Stromal cell of bone marrow (primary cell): ENCODE data around the gene MCC.

Source experiments
- DNase-seq: peaks from one replicate; pipeline ENCODE4 v3.0.0-alpha.2; 2012; ENCODE audit warnings: low read depth

The MCC gene

DNA sequence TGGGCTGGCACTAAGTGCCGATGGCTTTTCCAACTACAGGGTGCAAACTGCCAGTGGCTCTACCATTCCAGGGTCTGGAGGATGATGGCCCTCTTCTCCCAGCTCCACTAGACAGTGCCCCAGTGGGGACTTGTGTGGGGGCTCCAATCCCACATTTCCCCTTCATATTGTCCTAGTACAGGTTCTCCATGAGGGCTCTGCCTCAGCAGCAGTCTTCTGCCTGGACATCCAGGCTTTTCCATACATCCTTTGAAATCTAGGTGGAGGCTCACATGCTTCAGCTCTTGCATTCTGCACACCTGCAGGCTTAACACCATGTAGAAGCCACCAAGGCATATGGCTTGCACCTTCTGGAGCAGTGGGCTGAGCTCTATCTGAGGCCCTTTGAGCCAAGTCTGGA is 123.8 kb downstream of the MCC start:
- DNase-seq, result no peak

DNA sequence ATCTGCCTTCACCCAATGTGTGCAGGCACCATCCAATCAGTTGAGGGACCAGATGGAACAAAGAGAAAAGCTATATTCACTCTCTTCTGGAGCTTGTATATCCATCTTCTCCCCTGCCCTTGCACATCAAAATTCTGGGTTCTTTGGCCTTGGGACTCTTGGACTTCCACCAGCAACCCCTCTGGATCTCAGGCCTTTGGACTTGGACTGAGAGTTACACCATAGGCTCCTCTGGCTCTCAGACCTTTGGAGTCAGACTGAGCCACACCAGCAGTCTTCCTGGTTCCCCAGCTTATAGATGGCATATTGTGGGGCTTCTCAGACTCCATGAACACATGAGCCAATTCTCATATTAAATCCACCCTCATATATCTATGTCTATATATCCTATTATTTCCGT is 126.6 kb downstream of the MCC start:
- no peak for DNase-seq

DNA sequence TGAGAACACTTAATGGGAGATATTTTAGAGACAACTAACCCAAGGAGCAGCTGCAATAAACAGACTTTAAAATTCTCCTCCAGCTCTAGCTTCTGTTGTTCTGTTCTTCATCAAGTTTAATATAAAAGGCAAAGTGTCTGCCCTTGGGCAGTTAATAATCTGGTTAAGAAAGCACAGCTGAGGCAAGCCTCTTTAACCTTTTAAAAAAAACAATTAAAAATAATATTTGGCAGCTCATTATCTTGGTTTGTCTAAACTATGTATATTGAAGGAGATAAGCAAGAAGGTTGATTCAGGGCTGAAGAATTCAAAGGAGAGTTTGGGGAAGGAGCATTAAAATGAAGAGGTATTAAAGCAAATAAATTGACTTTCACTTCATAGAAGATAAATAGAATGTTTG is 128.8 kb downstream of the MCC start:
- no peak for DNase-seq

DNA sequence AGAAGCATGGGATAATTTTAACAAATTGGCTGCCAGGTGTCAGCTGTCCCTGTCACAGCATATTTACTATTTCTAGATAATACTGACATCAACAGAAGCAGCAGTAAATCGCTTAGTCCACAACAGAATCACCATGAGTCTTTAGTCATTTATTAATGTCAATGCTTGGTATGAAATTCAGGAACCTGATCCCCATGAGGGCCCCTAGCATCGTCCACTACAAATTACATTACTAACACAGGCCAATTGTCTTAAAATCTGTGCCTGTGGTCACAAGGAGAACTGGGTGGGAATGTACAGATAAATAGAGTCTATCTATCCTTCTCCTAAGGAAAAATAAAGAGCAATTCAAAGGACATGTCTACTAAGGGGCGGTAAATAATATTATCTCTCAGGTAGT is 129.6 kb downstream of the MCC start:
- DNase-seq, result no peak

DNA sequence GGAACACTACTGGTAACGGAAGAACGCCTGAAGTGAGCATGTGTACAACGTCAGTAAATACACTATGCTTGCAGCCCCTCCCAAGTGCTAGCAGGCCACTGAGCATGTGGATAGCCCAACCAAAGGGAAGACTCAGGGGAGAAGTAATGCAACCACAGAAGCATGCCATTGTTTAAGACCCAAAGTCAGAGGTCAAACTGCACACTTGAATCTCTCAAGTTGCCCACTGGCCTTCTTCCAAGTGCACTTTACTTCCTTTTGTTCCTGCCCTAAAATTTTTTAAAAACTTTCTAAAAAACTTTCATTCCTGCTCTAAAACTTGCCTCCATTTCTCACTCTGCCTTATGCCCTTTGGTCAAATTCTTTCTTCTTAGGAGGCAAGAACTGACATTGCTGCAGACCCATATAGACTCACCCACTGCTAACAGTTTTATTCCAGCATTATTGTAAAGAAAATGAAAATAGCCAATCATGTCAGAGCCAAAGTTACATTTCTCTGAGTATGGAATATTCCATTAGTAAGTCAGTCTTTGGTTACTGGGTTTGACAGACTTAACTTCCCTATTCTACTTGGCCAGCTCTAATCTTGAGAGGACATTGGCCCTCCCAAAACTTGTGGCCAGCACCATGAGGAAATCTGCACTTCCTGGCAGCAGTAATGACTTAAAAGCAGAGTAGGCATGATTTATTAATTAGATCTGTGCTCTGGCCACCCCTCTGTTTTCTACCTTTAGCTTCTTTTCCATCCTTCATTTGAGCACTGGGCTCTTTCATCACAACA is 130.4 kb downstream of the MCC start:
- no peak for DNase-seq

DNA sequence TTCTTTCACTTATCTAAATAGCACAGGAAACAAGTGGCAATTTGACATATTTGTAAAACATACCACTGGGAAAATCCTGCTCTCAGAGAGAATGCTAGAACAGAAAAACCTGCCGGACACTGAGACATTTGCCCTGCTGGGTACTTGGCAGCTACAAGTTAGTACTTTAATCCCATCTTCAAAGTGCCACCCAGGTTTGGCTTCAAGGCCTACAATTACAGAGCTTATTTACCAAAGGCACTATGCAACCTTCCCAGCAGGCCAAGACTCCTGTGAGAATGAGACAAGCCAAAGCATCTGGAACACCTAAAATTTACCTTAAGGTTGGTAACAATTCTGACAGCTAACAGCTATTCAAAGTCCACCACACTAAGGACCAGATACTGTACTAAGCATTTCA is 131.8 kb downstream of the MCC start:
- no peak for DNase-seq

DNA sequence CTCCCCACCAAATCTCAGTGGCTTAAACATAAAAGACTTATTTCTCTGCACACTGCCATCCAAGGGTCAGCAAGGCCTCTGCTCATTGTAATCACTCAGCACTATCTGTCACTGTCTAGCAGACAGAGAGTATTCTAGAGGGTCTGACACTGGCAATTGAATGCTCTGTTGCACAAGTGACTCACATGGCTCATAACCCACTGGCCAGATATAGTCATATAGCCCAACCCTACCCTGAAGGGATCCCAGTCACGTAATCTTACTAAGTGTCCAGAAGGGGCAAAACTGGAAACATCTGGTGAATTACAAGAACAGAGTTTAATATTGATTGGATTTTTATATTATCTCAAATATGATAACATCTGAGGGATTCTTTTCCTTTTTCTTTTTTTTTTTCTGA is 134.2 kb downstream of the MCC start:
- no peak for DNase-seq

DNA sequence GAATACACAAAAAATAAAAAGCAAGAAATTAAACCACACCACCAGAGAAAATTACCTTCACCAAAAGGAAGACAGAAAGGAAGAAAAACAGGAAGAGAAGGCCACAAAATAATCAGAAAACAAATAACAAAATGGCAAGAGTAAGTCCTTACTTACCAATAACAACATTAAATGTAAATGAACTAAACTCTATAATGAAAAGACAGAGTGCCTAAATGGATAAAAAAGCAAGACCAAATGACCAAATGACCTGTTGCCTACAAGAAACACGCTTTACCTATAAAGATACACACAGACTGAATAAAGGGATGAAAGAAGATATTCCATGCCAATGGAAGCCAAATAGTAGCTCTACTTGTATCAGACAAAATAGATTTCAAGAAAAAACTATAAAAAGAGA is 140.7 kb downstream of the MCC start:
- no peak for DNase-seq

DNA sequence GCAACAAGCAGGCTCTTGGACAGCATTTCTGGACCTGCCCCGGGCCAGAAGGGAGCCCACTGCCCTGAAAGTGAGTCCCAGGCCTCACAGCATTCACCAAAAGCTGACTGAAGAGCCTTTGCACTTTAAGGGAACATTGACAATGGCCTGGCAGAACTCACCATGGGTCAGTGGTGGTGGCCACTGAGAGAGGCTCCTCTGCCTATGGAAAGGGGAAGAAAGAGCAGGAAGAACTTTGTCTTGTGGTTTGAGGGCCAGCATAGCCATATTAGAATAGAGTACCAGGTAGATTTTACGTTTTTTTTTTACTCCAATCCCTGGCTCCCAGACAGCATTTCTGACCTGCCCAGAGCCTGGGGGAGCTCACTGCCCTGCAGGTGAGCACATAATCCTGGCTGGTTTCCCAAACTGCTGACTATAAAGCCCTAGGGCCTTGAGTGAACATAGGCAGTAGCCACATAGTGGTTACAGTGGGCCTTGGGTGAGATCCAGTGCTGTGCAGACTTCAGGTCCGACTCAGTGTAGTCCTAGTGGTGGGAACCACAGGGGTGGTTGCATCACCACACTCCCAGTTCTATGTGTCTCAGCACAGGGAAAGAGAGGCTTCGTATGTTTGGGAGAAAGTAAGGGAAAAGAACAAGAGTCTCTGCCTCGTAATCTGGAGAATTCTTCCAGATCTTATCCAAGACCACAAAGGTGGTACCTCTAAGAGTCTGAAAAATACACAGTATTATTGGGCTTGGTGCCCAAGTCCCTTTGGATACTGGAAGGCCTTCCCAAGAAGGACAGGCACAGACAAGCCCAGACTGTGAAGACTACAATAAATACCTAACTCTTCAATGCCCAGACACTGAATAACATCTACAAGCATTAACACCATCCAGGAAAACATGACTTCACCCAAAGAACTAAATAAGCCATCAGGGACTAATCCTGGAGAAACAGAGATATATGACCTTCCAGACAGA is 143.0 kb downstream of the MCC start:
- DNase-seq, result no peak

DNA sequence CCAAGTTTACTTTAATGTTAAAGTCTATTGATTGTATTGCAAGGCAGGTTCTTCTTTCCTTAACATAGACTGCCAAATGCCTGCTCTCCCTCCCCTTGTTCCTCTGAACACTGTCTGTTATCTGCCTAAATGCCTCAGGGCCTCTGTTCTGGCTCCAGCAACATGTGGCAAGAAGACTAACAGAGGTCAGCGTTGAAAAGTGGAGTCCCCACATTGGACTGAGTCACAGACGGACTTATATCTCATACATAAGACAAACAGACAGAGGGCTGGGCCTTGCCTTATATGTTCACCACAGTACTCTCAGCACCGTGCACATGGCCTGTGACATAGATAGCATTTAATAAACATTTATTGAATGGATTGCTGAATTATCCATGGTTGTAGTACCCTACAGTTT is 144.9 kb downstream of the MCC start:
- no peak for DNase-seq

DNA sequence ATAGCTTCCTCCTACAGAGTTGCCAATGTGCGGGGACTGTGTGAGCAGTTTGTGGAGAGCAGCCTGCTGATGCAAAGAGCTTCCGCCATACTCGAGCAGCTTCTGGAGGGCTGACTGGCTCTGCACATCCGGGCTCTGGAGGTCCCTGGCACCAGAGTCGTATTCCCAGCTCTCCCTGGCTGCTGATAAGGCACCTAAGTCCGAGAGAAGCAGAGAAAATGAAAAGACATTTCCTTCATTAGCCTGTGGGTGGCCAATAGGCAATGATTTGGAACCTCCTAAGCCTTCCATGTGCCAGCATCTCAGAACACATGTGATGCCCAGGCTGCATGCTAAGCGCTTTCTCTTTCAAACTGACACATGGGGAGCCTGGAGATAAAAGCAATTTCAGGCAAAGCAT is 147.7 kb downstream of the MCC start:
- no peak for DNase-seq

DNA sequence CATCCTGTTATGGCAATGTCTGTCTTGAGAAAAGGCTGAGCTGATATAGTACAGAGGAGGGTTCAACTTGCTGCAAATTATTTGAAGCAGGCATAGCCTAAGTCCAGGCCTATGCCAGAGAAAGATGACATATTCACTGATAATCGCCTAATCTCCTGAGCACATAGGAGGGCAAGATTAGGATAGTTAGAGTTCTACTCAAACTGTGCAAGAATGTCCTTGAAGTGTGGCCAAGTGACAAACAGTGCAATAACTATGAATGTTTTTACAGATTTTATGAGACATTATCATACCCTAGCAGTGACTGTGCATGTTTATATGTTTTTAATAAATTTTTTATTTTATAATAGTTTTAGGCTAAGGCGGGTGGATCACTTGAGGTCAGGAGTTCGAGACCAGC is 149.6 kb downstream of the MCC start:
- DNase-seq, result no peak

DNA sequence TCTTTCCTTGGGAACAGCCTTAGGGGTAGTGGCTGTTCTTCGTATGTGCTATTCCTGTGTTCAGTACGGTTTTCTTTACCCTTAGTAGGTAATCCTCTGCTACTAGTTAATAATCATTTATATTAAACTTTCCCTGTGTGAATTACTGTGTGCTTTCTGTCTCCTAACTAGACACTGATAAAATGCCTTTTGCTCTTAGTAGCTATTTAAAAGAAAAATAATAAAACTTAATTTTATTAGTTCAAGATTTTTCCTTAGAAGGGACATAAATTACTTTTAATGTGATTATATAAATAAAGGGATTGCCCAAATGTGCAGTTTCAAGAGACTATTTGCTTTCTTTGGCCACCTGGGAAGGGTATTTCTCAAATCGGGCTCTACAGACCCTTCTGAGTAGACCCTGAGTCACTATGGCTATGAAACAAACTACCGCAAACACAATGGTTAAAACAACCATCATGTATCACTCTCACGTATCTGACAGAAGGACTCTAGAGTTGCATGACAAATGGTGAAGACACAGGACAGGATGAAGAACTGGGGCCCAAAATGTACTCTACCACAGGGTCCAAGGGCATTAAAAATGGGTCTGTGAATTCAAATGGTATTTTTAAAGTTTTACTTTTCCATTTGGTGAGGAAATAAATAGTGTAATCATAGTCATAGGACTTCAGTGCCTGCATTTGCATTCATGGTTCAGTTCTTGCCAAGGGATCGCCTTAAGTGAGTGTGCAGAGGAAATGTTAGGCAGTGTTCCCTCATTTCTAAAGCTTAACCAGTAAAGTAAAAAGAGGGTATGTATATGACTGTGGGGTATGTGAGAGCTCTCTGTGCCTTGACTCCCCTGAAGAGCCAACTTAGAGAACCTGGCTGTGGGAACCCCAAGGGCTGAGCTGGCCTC is 150.5 kb downstream of the MCC start:
- DNase-seq, result no peak

DNA sequence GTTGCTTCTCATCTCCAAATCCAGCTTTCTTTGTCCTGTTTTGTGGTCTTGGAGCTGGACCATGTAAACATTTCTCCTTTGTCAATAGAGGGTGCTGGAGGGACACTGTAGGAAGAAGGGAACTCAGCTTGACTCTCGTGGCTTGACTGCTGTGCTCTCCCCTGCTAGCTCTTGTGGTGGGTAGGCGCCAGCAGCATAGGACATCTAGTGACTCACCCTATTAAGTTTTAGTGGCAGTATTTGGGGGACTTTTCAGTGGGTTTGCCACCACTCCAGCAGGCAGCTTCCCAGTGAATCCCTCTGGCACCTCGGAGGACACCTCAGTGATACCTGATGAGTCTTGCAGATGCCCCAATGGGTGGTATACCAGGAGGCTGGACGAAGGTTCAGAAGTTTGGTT is 151.3 kb downstream of the MCC start:
- peak; percentile 50 for DNase-seq

DNA sequence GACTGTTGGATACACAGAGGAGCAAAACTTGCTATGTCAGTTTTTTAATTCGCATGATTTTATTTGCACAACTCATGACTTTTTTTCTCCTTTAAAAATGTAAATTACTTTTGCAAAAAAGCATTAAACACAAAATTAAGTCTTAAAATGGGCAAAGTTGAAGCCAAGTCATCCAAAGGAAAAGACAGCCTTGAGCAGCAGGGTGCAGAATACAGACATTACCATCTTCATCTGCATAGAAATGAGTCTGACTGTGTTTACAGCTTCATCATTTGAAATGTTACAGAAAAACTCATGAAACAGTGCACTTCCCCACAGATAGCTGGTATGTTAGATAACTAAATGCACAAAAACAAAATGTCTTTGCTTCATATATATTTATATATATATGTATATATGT is 154.8 kb downstream of the MCC start:
- no peak for DNase-seq

DNA sequence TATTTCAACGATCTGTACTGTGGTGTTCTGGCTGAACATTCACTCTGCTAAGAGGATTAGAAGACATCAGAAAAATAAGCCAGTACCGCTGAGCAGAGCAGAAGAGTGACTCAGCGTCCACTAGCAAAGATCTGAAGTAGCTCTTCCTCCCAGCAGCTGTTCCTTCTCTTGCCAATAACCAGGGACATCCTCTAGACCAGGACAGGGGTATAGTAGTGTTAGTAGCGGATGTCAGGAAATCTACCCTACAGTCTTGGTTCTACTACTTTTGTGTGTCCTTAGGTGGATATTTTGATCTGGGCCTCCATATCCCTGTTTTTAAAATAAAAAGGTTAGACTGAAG is 157.1 kb downstream of the MCC start:
- peak; percentile 20 for DNase-seq

DNA sequence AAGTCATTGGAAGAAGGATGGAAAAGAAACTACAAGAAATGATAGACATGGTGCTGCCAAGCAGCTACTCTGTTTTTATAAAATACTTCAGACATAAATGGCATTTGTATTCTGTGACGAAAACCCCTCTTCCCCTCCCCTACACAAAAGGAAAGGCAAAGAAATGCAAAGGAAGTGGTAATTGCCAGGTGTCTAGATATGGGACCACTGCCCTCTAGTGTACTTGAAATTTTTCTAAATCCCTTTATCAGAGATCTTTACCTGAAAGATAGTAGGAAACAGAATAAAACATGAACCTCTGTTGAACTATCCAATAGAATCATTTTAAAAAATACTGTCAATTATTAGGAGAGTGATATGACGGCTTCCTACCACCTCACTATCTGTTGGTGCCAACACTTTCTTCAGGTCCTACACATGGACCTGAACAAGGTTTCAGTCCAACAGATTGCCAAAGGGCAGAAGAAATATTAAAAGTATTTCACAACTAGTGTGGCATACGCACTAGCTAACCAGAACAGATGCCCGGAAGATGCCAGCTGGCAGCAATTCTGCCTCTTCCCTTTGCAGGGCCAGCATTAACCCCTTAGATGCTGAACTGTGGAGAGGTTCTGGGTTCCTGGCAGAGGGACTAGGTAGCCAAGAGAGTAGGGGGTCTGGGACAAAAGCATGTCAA is 157.6 kb downstream of the MCC start:
- peak; percentile 25 for DNase-seq

DNA sequence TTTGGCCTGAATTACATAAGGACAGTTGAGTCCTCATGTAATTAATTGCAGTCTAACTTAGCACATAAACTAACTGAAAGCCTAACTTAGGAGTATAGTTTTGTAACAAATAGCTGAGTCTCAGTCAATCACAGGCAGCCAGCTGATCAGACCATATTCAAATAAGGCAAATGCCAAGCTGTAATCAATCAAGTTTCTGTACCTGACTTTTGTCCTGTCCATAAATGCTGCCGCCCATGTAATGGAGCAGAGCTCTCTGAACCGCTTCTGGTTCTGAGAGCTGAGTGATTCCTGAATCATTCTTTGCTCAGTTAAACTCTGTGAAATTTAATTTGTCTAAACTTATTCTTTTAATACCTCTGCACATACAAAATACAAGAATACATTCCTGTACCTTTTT is 158.3 kb downstream of the MCC start:
- no peak for DNase-seq

DNA sequence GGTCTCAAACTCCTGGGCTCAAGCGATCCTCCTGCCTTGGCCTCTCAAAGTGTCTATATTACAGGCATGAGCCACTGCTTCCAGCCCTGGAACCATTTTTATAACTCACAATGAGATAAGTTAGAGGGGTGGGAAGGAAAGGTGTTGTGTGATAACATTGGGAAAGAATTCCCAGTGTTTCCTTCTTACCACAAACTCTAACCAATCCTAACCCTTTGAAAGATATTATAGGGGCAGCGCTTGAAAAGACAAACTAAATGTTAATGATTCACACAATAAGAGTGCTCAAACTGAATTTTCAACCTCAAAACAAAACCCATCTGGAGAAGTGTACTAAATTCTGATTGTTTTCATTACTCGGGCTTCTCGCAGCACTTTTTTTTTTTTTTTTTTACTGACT is 163.2 kb downstream of the MCC start:
- DNase-seq, result no peak

DNA sequence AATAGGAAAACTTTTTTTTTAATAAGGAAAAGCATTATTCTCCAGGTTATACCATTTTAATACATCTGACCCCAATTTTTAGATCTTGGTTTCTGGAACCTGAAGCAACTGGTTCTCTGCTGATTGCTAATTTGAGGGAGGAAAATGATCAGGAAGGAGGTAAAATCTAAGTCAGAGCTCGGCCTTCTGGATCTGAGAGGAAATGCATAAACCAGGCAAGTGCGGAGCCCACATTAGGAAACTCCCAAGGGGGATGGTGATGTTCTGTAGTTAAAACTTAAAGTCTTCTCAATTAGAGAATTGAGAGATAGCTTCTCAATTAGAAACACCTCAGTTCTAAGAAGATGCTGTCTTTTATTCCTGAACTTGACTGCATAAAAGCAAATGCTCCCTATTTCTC is 167.0 kb downstream of the MCC start:
- no peak for DNase-seq

DNA sequence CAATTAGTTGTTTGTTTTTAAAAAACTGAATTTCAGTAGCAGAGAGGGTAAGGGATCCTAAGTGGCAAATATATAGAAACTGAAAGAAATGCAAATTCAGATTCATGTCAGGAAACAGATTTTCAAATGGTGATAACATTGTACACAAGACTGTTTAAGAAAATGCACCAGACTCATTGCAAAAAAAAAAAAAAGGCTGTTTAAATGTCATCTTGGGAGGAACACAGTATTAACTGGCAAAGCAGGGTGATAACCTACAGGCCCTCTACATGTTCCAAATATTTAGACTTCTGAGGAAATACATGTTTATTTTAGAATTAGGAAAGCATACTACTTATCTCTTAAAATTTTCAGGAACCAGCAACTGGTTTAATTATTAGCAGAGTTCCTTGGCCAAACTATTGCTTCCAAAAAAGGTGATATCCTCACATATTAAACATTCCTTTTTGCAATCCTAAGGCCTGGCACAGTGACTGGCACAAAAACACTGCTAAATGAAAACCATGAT is 167.9 kb downstream of the MCC start:
- no peak for DNase-seq
